ENCODE measurements around the gene PITPNC1.

GRCh38 chr17:67359960-67360791, 16.9 kb upstream of the PITPNC1 start:
- TF ChIP-seq CTCF (IDR thresholded peaks at IDR 0.05), result no peak
- no peak for TF ChIP-seq POLR2A (IDR thresholded peaks at IDR 0.05)
- TF ChIP-seq EP300 (IDR thresholded peaks at IDR 0.05), result no peak

Measured in suprapubic skin (tissue), 3 donors.